ENCODE measurements around the gene IL18RAP.

IL18RAP gene

GRCh38 chr2:102478686-102479470 lies 55.9 kb downstream of the IL18RAP start:
- no peaks in the 10 kb centered on the region for H3K36me3 ChIP-seq (ENCODE audit: control insufficient read depth in 2 of 2, insufficient read depth in 2 of 2, low read length in 2 of 2)
- no peaks in the 10 kb centered on the region for H3K9me3 ChIP-seq (ENCODE audit: control insufficient read depth in 2 of 2, low read length in 2 of 2)
- H3K9ac ChIP-seq (ENCODE audit: low read depth in 1 of 2, low read length in 2 of 2): no peak overlapping the region
- no peaks in the 10 kb centered on the region for H3K27me3 ChIP-seq (ENCODE audit: control insufficient read depth in 2 of 2, insufficient read depth in 2 of 2, low read length in 2 of 2)
- H3K27ac ChIP-seq (ENCODE audit: low read depth in 2 of 2, low read length in 2 of 2): no peak overlapping the region
- no peak overlapping the region for H3K4me3 ChIP-seq (ENCODE audit: low read length in 2 of 2)
- no peaks in the 10 kb centered on the region for H3K4me1 ChIP-seq (ENCODE audit: control insufficient read depth in 2 of 2, insufficient read depth in 2 of 2, low read length in 2 of 2)

DNA sequence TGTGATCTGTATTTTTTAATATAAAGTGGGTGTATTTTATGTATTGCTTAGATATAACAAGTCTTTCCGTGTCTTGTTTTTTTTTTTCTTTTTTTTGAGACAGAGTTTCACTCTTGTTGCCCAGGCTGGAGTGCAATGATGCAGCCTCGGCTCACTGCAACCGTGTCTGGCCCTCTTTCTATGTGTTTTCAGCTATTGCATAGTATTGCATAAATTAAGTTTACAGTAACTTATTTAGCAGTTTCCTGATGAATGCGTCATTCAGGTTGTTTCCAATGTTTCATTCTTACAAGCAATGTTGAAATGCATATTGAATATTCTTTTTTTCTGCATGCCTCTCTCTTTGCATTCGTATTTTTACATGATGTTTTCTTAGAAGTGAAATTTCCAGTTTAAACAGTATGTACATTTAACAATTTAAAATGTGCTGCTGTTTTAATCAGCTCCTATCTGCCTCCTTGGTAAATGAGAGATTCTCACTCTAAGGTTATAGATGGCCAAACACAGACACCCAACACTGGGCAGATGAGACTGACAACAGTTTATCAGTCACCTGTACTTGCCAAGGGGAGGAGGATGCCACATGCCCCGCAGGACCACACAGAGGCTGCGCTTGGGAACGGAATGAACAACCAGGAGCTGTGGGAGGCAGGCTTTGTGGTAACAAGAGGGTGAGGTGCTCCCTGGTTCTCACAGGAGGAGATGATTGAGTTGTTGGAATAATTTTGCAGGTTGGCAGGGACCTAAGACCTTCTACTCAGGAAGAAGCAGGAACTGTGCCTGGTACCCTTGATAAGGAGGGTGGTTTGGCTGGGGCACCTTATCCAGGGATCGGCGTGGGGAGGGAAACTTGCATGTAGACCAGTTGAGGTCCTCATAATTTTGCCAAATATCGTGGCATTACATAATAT lies 57.6 kb downstream of the IL18RAP start:
- H3K27ac ChIP-seq (ENCODE audit: low read depth in 2 of 2, low read length in 2 of 2): no peak overlapping the region
- H3K9ac ChIP-seq (ENCODE audit: low read depth in 1 of 2, low read length in 2 of 2): no peak overlapping the region
- H3K9me3 ChIP-seq (ENCODE audit: control insufficient read depth in 2 of 2, low read length in 2 of 2): no peaks in the 10 kb centered on the region

DNA sequence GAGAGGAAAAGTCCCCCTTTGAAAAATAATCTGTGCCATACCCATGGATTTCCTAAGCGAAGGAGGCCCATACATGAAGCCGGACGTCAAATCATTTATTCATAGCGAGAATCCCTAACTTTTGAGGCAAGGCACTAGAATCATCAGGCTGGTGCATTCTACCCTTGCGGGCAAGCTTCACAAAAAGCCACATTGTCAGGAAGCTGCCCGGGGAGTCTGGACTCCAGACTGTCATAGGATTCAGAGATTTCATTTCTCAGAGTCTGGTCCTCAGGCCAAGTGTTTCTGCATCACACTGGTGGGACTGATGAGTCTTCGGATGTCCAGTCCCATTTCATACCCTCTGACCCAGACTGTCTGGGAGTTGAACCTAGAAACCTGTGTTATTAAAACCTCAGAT lies 59.0 kb downstream of the IL18RAP start:
- H3K27me3 ChIP-seq (ENCODE audit: control insufficient read depth in 2 of 2, insufficient read depth in 2 of 2, low read length in 2 of 2): no peaks in the 10 kb centered on the region
- no peaks in the 10 kb centered on the region for H3K9me3 ChIP-seq (ENCODE audit: control insufficient read depth in 2 of 2, low read length in 2 of 2)
- no peaks in the 10 kb centered on the region for H3K36me3 ChIP-seq (ENCODE audit: control insufficient read depth in 2 of 2, insufficient read depth in 2 of 2, low read length in 2 of 2)
- H3K9ac ChIP-seq (ENCODE audit: low read depth in 1 of 2, low read length in 2 of 2): no peak overlapping the region
- no peak overlapping the region for H3K27ac ChIP-seq (ENCODE audit: low read depth in 2 of 2, low read length in 2 of 2)
- H3K4me3 ChIP-seq (ENCODE audit: low read length in 2 of 2): no peak overlapping the region
- no peaks in the 10 kb centered on the region for H3K4me1 ChIP-seq (ENCODE audit: control insufficient read depth in 2 of 2, insufficient read depth in 2 of 2, low read length in 2 of 2)

More for the DNA sequence above, 57.6 kb downstream of the IL18RAP start:
- H3K27me3 ChIP-seq (ENCODE audit: control insufficient read depth in 2 of 2, insufficient read depth in 2 of 2, low read length in 2 of 2): no peaks in the 10 kb centered on the region
- no peaks in the 10 kb centered on the region for H3K4me1 ChIP-seq (ENCODE audit: control insufficient read depth in 2 of 2, insufficient read depth in 2 of 2, low read length in 2 of 2)
- H3K4me3 ChIP-seq (ENCODE audit: low read length in 2 of 2): no peak overlapping the region
- no peaks in the 10 kb centered on the region for H3K36me3 ChIP-seq (ENCODE audit: control insufficient read depth in 2 of 2, insufficient read depth in 2 of 2, low read length in 2 of 2)

DNA sequence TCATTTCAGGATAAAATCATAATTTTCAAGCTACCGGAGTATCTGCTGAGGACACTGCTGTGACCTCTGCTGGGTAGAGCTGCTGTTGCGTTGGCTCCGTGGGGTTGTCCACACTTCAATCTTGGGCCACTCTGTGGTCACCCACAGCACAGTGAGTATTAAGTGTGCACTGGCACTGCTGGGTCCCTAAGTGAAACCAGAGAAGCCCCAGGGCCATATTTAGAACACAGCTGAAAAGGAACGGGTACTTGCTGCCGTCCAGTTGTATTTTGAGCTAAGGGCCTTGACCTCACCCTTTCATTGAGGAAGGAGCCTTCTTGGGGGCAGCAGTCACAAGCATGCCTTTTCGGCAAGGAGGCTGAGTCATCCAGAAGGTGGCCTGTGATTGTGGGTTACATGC lies 60.1 kb downstream of the IL18RAP start:
- H3K9me3 ChIP-seq (ENCODE audit: control insufficient read depth in 2 of 2, low read length in 2 of 2): no peaks in the 10 kb centered on the region
- H3K4me3 ChIP-seq (ENCODE audit: low read length in 2 of 2): no peak overlapping the region
- no peak overlapping the region for H3K9ac ChIP-seq (ENCODE audit: low read depth in 1 of 2, low read length in 2 of 2)
- H3K36me3 ChIP-seq (ENCODE audit: control insufficient read depth in 2 of 2, insufficient read depth in 2 of 2, low read length in 2 of 2): no peaks in the 10 kb centered on the region
- no peaks in the 10 kb centered on the region for H3K27me3 ChIP-seq (ENCODE audit: control insufficient read depth in 2 of 2, insufficient read depth in 2 of 2, low read length in 2 of 2)
- no peak overlapping the region for H3K27ac ChIP-seq (ENCODE audit: low read depth in 2 of 2, low read length in 2 of 2)
- peaks cover 0 to 4% of the 10 kb centered on the region in 2 donors for H3K4me1 ChIP-seq (ENCODE audit: control insufficient read depth in 2 of 2, insufficient read depth in 2 of 2, low read length in 2 of 2)

- H3K9ac ChIP-seq (ENCODE audit: low read depth in 1 of 2, low read length in 2 of 2): no peak overlapping the region
- H3K36me3 ChIP-seq (ENCODE audit: control insufficient read depth in 2 of 2, insufficient read depth in 2 of 2, low read length in 2 of 2): no peaks in the 10 kb centered on the region
- H3K27ac ChIP-seq (ENCODE audit: low read depth in 2 of 2, low read length in 2 of 2): no peak overlapping the region
- no peak overlapping the region for H3K4me3 ChIP-seq (ENCODE audit: low read length in 2 of 2)
- H3K27me3 ChIP-seq (ENCODE audit: control insufficient read depth in 2 of 2, insufficient read depth in 2 of 2, low read length in 2 of 2): no peaks in the 10 kb centered on the region
- H3K4me1 ChIP-seq (ENCODE audit: control insufficient read depth in 2 of 2, insufficient read depth in 2 of 2, low read length in 2 of 2): peaks cover 0 to 4% of the 10 kb centered on the region in 2 donors
- H3K9me3 ChIP-seq (ENCODE audit: control insufficient read depth in 2 of 2, low read length in 2 of 2): no peaks in the 10 kb centered on the region
Observed at GRCh38 chr2:102484310-102485061, 61.5 kb downstream of the IL18RAP start.

DNA sequence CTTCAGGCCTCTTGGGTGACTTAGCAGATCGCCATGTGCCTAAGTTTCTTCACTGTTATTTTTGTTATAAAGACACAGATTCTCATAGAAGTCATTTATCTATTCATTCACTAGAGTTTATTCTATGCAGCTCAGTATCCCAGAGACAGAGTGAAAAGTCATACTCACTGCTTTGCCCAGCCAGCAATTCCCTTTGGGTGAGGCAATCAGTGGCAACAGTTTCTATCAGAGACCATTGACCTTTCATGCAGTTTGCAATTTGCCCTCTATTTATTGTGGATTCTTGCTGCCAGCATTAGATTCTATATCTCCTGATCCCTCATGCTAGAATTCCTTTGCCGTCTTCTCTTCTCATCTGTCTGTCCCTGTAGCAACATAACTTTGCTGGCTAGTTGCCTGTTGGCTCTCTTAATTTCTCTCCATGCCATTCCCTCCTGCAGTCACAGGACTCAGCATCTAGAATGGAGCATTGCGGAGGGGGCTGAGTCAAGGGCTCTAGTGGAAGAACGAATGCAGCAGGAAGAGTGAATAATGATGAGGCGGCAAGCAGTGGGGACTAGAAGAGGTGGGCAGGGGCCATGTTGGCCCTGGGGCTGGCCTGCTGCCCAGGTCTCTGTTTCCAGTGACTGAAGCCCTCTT lies 62.3 kb downstream of the IL18RAP start:
- Histone ChIP-seq H3K27me3 (ENCODE audit: control insufficient read depth in 2 of 2, insufficient read depth in 2 of 2, low read length in 2 of 2) (no peaks in the 10 kb centered on the region), H3K27ac (ENCODE audit: low read depth in 2 of 2, low read length in 2 of 2) (no peak overlapping the region), H3K9ac (ENCODE audit: low read depth in 1 of 2, low read length in 2 of 2) (no peak overlapping the region), H3K36me3 (ENCODE audit: control insufficient read depth in 2 of 2, insufficient read depth in 2 of 2, low read length in 2 of 2) (no peaks in the 10 kb centered on the region), H3K9me3 (ENCODE audit: control insufficient read depth in 2 of 2, low read length in 2 of 2) (no peaks in the 10 kb centered on the region), H3K4me3 (ENCODE audit: low read length in 2 of 2) (no peak overlapping the region), H3K4me1 (ENCODE audit: control insufficient read depth in 2 of 2, insufficient read depth in 2 of 2, low read length in 2 of 2) (peaks cover 0 to 4% of the 10 kb centered on the region in 2 donors)

GRCh38 chr2:102486941-102487702 lies 64.2 kb downstream of the IL18RAP start:
- Histone ChIP-seq H3K9me3 (ENCODE audit: control insufficient read depth in 2 of 2, low read length in 2 of 2) (no peaks in the 10 kb centered on the region), H3K27me3 (ENCODE audit: control insufficient read depth in 2 of 2, insufficient read depth in 2 of 2, low read length in 2 of 2) (no peaks in the 10 kb centered on the region), H3K36me3 (ENCODE audit: control insufficient read depth in 2 of 2, insufficient read depth in 2 of 2, low read length in 2 of 2) (no peaks in the 10 kb centered on the region), H3K9ac (ENCODE audit: low read depth in 1 of 2, low read length in 2 of 2) (no peak overlapping the region), H3K4me1 (ENCODE audit: control insufficient read depth in 2 of 2, insufficient read depth in 2 of 2, low read length in 2 of 2) (peaks cover 0 to 4% of the 10 kb centered on the region in 2 donors), H3K4me3 (ENCODE audit: low read length in 2 of 2) (no peak overlapping the region), H3K27ac (ENCODE audit: low read depth in 2 of 2, low read length in 2 of 2) (no peak overlapping the region)

DNA sequence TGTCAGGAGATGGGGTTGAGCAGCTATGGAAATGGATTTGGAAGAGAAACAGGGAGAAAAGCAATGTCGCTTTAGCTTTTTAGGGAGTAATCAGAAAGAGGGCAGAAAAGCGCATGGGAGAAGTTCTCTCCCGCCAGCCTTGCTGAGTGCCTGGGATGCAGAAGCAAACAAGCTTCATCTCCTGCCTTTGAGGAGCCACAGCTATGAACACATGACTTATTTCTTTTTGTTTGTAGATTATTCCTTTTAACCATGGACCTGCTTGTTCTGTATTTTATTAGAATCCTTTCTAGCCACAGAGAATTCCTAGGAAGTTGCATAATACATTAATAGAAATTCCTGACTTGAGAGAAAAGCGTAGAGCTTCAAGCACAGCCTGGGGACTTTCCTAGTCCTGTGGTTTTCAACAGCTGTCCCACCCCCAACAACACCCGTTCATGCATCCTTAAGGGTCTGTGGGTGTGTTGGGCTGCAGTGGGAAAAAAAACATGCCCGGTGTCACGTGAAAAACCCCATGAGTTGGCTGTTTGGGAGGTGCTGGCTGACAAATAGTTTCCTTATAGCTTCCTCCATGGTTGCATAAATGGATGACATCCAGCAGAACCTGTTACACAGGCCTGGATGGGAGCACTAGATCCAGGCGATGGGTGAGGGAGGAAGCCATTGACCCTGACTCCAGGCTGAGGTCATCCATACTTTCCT lies 65.0 kb downstream of the IL18RAP start:
- no peaks in the 10 kb centered on the region for H3K36me3 ChIP-seq (ENCODE audit: control insufficient read depth in 2 of 2, insufficient read depth in 2 of 2, low read length in 2 of 2)
- H3K27me3 ChIP-seq (ENCODE audit: control insufficient read depth in 2 of 2, insufficient read depth in 2 of 2, low read length in 2 of 2): no peaks in the 10 kb centered on the region
- H3K9me3 ChIP-seq (ENCODE audit: control insufficient read depth in 2 of 2, low read length in 2 of 2): no peaks in the 10 kb centered on the region
- peaks cover 0 to 4% of the 10 kb centered on the region in 2 donors for H3K4me1 ChIP-seq (ENCODE audit: control insufficient read depth in 2 of 2, insufficient read depth in 2 of 2, low read length in 2 of 2)
- H3K27ac ChIP-seq (ENCODE audit: low read depth in 2 of 2, low read length in 2 of 2): no peak overlapping the region
- no peak overlapping the region for H3K9ac ChIP-seq (ENCODE audit: low read depth in 1 of 2, low read length in 2 of 2)
- no peak overlapping the region for H3K4me3 ChIP-seq (ENCODE audit: low read length in 2 of 2)

DNA sequence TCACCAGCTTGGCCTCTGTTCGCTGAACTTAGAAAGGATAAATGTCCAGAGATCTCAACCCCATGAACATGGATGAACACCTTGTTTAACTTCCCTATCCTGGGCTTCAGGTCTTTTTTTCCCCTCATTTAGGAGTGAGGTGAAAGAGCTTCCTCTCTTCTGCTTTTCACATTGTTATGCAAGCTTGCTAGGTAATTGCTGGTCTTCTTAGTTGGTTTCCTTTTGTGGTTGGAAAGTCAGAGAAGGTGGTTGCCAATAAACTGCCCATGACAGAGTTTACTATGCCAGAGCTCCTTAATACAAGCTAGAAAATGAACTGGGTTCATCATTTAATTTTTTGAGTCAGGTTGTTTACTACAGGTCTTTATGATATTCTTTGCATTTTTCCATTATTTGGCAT lies 66.7 kb downstream of the IL18RAP start:
- Histone ChIP-seq H3K9me3 (ENCODE audit: control insufficient read depth in 2 of 2, low read length in 2 of 2) (no peaks in the 10 kb centered on the region), H3K9ac (ENCODE audit: low read depth in 1 of 2, low read length in 2 of 2) (no peak overlapping the region), H3K4me1 (ENCODE audit: control insufficient read depth in 2 of 2, insufficient read depth in 2 of 2, low read length in 2 of 2) (peaks cover 0 to 4% of the 10 kb centered on the region in 2 donors), H3K36me3 (ENCODE audit: control insufficient read depth in 2 of 2, insufficient read depth in 2 of 2, low read length in 2 of 2) (no peaks in the 10 kb centered on the region), H3K27ac (ENCODE audit: low read depth in 2 of 2, low read length in 2 of 2) (no peak overlapping the region), H3K4me3 (ENCODE audit: low read length in 2 of 2) (no peak overlapping the region), H3K27me3 (ENCODE audit: control insufficient read depth in 2 of 2, insufficient read depth in 2 of 2, low read length in 2 of 2) (no peaks in the 10 kb centered on the region)
